Testis (tissue), 3 donors: ENCODE data around the gene PTCH1. TPM values are rescaled to one million over a fixed set of nuclear protein-coding genes. Genes with fewer than 3 reads are reported as not detected.

Experiments used
- DNase-seq: peaks from one replicate; pipeline ENCODE4 v3.0.0-alpha.2; 2019
- H3K27ac ChIP-seq, 2 donors: fragments of 200-600 bp; sonication (generic); one replicate each; pipeline ENCODE4 v1.5.1; 2019
- H3K27me3 ChIP-seq: fragments of 200-600 bp; sonication (generic); one replicate; pipeline ENCODE4 v1.5.1; 2019
- H3K36me3 ChIP-seq: fragments of 200-600 bp; sonication (generic); one replicate; pipeline ENCODE4 v1.5.1; 2017; ENCODE audit warnings: low read depth; ENCODE audit errors: missing control alignments
- H3K4me1 ChIP-seq: fragments of 200-600 bp; sonication (generic); one replicate; pipeline ENCODE4 v1.5.1; 2019
- H3K4me3 ChIP-seq, 2 donors: fragments of 200-600 bp; sonication (generic); one replicate each; pipeline ENCODE4 v1.5.1; 2017 to 2019
- H3K9me3 ChIP-seq: fragments of 200-600 bp; sonication (generic); one replicate; pipeline ENCODE4 v1.5.1; 2017
- CTCF ChIP-seq, 3 experiments: fragments of 450-650 bp in 2 of 3; fragments of 200-600 bp in 1 of 3; sonication (generic) in 1 of 3; IDR thresholded peaks; one replicate each; pipeline ENCODE4 v1.5.1; 2016 to 2019; ENCODE audit warnings: antibody characterized with exemption in 3 of 3, mild to moderate bottlenecking in 2 of 3, moderate library complexity in 1 of 3
- POLR2A ChIP-seq: fragments of 450-650 bp; IDR thresholded peaks from one replicate; pipeline ENCODE4 v1.6.1; 2017; ENCODE audit warnings: antibody characterized with exemption, mild to moderate bottlenecking, moderate library complexity
- WGBS, 2 donors: methylation state at CpG; one replicate each; pipeline ENCODE4 v1.1.5; 2018; 5-methylcytosine and 5-hydroxymethylcytosine counted together
- intact Hi-C: fragments of 100-400 bp; cut with DNase I; formaldehyde crosslinking; loops from one replicate; pipeline ENCODE4 v1.15.1; 2023; ENCODE audit warnings: low total_unique reads
- polyA plus RNA-seq: library from polyadenylated mRNA; stranded (reverse); fragments of 350-450 nt; fragmentation: Illumina TruSeq; extraction: RNeasy Lipid Tissue Mini Kit (QIAGEN cat#74804); gene quantifications from one replicate; pipeline ENCODE4 v1.2.3, GENCODE V29; 2014; ENCODE audit warnings: low read depth, low replicate concordance; ENCODE audit not compliant: insufficient read depth
- total RNA-seq, 2 donors: library from RNA; depleted of rRNA; stranded (reverse); fragments of >200 nt; gene quantifications; one replicate each; pipeline ENCODE4 v1.2.3, GENCODE V29; 2016

PTCH1 gene
- total and polyA plus RNA-seq, 3 donors from 2014 or later: 51.1 to 127 (median 93.5) TPM

DNA sequence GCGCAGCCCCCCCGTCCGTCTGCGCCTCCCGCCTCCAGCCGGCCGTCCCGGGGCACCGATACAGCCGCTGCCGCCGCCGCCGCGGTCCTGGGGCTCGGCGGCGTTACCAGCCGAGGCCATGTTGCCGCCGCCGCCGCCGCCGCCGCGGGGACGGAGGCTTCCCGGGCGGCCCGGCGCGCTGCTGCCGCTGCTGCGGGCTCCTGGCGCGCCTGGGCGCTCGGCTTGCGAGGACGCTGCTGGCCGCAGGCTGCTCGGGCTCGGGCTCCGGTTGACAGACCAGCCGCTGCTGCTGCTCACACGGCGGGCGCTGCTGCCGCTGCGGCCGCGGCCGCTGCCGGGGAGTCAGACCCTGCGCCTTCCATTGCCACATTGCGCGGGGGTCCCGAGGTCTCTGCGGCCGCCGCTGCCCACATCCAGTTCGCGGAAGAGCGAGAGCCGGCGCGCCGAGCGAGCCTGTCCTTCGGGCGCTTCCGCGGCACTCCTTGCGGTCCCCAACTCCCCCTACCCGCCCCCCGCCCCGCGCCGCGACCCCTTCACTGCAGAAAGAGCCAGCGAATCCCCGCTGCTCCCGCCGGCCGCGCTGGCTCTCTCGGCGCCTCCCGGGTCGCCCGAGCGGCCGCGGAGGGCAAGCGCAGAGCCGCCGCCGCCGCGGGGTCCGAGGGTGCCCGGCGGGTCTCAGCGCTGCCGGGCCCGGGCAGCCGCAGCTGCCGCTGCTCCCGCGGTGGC lies 8.4 kb downstream of the PTCH1 start:
- no peaks in the 10 kb centered on the region for H3K27me3 ChIP-seq
- H3K9me3 ChIP-seq: no peaks in the 10 kb centered on the region
- no peak for DNase-seq
- peak overlapping the region; percentile 87 to 94 for H3K4me3 ChIP-seq
- H3K4me1 ChIP-seq: peaks cover 5% of the 10 kb centered on the region
- 0 to 1% methylated on average over 7 to 86 of the region's 111 CpGs for WGBS, 2 donors
- TF ChIP-seq POLR2A: no peak
- TF ChIP-seq CTCF (IDR thresholded peaks at IDR 0.05): no peak
- H3K27ac ChIP-seq: peak overlapping the region; percentile 95 to 96
- intact Hi-C loops: no loop called here
- H3K36me3 ChIP-seq: no peaks in the 10 kb centered on the region

DNA sequence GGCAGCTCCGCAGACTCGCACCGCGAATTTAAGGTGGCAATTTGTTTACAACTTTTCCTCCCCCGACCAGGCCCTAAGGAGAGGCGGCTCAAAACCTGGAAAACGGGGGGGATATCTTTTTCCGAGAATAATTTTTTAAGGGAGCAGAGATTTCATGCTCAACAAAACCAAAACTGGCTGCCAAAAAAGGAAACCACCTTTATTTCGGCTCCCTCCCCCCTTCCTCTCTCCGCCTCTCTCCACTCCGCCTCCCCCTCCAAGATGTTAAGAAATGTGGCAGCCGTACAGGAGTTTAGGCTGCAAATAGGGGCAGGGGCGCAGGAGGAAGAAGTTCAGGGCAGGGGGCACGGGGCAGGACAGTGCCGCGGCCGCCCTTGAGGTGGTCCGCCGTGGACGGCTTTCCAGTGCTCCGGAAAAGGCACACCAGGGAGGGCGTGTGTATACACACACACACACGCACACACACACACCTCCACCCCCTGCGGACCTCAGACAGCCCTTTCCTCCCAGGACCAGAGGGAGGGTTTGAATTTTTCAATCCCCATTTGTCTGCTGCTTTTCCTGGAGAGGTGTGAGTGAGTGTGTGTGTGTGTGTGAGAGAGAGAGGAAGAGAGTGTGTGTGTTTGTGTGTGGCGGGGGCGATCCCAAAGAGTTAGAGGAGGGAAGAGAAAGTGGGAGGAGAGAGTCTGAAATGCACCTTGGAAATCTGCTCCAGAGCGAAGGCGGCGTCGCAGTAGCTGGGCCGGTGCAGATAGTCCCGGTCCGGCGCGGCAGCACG lies 9.1 kb downstream of the PTCH1 start:
- Histone ChIP-seq H3K36me3 (no peaks in the 10 kb centered on the region), H3K27ac (peak overlapping the region; percentile 95 to 96), H3K9me3 (no peaks in the 10 kb centered on the region), H3K27me3 (no peaks in the 10 kb centered on the region), H3K4me1 (peaks cover 5% of the 10 kb centered on the region), H3K4me3 (peak overlapping the region; percentile 87 to 94)
- intact Hi-C loops: no loop called here
- TF ChIP-seq POLR2A (no peak), CTCF (IDR thresholded peaks at IDR 0.05) (no peak)
- 0 to 1% methylated on average over 36 of the region's 36 CpGs for WGBS, 2 donors
- DNase-seq: peak; percentile 60

DNA sequence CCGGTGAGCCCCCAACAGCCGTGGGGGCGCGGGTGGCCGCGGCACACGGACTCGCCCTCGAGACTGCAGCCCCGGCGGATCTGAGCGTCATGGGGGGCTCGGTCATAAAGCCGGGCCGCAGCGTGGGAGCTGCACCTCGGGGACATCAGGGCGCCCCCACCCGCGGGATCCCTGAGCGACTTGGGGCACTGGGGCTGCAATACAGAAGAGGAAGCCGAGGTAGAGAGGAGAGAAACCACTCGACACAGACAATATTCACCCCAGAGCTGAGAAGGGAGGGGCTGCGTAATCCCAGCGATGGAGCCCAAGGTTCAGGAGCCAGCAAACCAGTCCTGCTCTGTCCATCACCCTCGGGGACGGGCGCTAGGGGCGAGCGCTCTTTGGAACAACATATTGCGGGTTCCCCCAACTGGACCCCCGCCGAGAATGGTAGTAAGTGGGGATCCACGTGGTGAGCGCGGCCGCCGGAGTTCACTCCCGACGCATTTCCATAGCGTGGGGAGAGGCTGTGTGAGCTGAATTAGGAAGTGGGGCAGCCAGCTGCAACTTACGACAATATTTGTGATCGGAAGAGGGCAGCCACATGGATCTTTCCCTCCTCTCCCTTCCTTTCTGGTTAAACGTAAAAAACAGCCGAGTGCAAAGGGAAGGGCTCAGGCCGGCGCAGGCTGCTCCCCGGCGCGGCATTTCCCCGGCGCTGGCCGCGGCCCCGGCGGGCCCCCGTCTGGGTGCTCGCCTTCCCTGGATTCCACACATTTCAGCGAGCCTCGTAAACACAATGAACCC lies 9.9 kb downstream of the PTCH1 start:
- 0% methylated on average over 27 to 56 of the region's 60 CpGs for WGBS, 2 donors
- Histone ChIP-seq H3K4me1 (peaks cover 1% of the 10 kb centered on the region), H3K9me3 (no peaks in the 10 kb centered on the region), H3K27ac (peak overlapping the region; percentile 95 to 96), H3K4me3 (peak overlapping the region; percentile 87 to 94), H3K36me3 (no peaks in the 10 kb centered on the region), H3K27me3 (no peaks in the 10 kb centered on the region)
- intact Hi-C loops: no loop called here
- DNase-seq: peak; percentile 54
- TF ChIP-seq POLR2A: no peak
- TF ChIP-seq CTCF (IDR thresholded peaks at IDR 0.05): no peak

DNA sequence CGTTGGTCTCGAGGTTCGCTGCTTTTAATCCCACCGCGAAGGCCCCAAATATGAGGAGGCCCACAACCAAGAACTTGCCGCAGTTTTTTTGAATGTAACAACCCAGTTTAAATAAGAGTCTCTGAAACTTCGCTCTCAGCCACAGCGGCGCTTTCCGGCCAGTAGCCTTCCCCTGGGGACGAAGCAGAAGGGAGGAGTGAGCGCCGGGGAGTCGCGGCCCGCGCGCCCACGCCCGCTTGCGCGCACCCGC lies 10.4 kb downstream of the PTCH1 start:
- WGBS, 2 donors: 0% methylated on average over 5 to 23 of the region's 23 CpGs

More for the DNA sequence above, 10.4 kb downstream of the PTCH1 start:
- peak overlapping the region; percentile 95 to 96 for H3K27ac ChIP-seq
- peaks cover 2% of the 10 kb centered on the region for H3K4me1 ChIP-seq
- no peaks in the 10 kb centered on the region for H3K9me3 ChIP-seq
- H3K27me3 ChIP-seq: no peaks in the 10 kb centered on the region
- no peaks in the 10 kb centered on the region for H3K36me3 ChIP-seq
- intact Hi-C loops: no loop called here
- TF ChIP-seq CTCF (IDR thresholded peaks at IDR 0.05) (no peak), POLR2A (no peak)
- H3K4me3 ChIP-seq: peak overlapping the region; percentile 87 to 94
- DNase-seq: peak; percentile 44
